ENCODE data around the gene SHC3.

Gene SHC3

DNA sequence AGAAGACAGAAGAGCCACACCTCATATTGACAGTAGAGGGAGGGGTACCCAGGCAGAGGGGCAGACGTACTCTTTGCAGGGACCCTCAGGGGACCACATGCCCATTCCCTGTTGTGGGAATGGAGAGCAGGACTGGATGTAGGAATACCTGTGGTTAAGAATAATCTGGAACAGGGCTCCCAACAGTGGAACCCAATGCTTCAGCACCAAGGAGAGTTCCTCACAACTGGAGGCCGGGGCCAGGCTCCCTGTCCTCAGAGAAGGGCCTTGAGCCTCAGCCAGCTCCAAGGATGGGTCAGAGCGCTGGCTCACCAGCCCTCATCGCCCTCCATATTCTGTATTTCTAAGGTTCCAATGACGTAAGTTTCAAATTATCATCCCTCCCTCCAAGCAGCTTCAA, 7.4 kb upstream of the SHC3 start:
- no peak for DNase-seq

DNA sequence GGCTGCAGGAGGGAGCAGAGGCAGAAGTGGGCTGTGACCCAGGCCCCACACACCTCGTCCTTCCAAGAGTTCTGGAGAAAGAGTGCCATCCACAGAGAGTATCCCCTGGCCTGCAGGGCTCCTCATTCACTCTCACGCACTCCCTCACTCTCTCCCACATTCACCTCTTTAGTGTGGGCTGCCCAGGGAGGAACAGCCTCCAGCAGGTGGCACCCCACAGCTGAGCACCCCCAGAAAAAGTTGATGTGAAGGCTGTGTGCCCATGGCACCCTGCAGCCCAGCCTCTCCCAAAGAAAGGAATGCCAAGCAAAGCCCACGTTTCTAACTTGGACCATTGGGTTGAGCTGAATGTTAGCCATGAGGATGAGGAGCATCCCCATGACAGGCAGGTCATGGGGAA, 4.5 kb upstream of the SHC3 start:
- DNase-seq, result no peak

DNA sequence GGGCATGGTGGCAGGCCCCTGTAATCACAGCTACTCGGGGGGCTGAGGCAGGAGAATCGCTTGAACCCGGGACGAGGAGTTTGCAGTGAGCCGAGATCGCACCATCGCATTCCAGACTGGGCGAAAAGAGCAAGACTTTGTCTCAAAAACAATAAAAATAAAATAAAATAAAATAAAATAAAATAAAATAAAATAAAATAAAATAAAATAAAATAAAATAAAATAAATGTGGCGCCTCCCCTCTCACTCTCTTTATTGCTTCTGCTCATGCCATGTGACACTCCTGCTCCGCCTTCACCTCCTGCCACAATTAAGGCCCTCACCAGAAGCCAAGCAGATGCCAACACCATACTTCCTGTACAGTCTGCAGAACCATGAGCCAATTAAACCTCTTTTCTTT, 3.8 kb upstream of the SHC3 start:
- no peak for DNase-seq

GRCh38 chr9:89179895-89180734, 1.5 kb upstream of the SHC3 start:
- peak; percentile 36 to 38 for DNase-seq

DNA sequence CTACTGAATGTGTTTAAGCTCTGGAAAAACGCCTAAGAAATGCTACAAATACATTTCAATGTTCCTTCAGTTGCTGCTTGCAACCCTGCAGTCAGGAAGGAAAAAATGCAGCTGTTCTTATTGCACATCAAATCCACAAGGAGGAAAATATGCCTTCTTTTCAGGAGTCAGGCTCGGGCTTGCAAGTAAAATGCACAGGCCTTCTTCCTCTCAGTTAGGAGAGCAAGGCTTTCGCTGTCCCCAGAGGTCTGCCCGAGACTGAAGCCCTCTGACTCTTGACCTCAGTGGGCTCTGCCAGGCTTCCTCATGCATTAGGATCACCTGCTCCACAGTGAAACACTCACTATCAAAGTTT, 899 bp upstream of the SHC3 start:
- no peak for DNase-seq

DNA sequence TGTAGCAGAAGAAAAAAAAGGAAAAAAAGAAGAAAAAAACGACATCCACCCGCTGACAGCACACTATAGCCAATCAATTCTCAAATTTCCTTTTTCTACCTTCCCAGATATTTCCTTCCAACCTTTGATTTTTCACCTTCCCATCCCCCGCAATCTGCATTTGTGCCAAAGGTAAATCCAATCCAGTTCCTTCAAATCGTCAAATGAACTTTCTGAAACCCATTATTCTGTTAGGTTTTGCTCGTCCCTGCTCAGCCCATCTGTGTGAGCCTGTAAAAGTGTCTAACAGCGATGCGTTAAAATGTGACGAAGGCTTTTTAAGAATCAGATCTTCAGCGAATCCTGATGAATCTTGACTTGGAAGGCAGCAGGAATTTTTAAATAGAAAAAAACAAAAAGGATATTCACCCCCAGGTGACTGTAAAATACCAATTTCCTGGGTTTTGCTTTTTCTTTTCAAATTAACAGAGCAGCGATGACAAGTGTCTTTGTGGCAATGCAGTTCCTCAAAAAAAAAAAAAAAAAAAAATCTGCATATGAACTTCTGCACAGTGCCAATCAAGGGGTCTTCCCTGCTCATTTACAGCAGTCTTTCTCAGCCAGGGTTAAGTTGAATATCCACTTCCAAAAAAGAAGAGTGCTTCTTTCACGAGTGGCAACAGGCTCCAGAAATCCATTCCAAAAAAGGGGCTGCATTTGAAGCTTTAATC, 367 bp upstream of the SHC3 start:
- DNase-seq, result no peak

DNA sequence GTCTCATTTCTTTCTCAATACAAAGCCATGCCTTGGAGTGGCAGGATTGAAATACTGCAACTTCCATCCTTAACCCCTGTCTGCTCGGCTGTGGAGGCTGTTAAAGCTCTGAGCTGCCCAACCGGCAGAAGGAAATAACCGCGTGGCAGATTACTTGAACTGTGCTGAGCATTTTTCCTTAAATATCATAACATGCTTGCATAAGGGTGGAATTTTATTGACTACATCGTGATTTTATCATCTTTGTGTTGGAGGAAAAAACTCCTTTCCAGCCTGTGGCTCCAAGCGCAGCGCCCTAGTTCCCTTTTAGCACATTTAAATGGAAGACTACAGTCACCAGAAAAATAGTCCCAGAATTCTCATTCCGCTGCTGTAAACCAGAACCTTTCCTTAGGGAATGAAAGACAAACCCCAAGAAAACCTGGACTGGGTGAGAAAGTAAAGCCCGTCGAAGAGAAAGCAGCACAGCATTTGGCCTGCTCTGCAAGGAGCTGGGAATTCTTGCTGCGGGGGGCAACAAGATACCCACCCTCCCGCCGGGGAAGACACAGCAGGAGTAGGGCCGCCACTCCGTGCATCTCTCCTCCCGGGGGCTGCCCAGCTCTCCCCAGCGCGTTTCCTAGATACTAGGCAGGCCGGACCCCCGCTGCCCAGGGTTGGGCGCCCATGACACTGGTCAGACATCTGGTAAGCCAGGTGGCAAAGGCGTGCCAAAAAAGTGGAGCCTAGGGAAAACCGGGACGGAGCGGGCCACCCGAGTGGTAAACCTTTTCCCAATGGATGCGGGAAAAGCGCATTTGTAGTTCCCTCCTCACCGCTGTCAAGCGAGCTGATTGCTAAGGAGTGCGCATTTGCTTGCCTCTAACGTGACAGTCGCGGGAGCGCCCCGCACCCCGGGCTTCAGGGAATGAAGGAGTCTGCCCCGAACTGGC, 1.3 kb downstream of the SHC3 start:
- DNase-seq, result no peak

GRCh38 chr9:89175828-89176261, 2.8 kb downstream of the SHC3 start:
- no peak for DNase-seq

DNA sequence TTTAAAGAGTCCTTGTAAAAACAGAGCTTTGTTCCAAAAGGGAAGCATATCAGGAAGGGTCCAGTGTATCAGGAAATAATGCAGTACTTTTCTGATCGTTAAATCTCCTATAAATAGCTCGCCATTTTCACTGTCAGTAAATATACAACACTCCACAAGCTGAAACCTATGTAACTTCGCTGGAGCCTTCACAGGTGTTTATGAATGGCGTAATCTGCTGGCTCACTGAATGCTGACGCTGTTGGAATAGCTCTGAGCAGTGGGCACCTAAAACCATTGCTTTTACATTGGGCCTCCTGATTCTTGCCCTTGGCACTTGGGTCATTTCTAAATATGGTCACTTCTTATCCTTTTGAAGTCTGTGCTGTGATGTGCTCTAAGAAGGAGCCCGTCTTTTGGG, 4.3 kb downstream of the SHC3 start:
- no peak for DNase-seq

- no peak for DNase-seq
Observed at GRCh38 chr9:89173072-89173471, 5.5 kb downstream of the SHC3 start.

DNA sequence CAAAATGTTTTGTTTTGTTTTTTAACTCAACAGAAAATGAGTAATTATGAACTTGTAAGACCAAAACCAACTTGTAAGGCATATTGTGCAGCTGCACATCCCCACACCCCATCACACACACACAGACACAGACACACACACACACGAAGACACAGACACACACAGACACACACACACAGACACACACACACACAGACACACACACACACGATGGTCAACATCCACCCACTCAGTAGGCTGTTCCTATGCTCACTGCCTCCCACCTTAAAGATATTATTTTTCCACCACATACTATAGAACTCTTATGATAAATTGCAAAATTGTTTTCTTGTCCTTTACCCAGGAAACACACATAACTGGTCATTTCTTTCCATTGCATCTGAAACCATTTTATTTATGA, 6.2 kb downstream of the SHC3 start:
- DNase-seq, result no peak

DNA sequence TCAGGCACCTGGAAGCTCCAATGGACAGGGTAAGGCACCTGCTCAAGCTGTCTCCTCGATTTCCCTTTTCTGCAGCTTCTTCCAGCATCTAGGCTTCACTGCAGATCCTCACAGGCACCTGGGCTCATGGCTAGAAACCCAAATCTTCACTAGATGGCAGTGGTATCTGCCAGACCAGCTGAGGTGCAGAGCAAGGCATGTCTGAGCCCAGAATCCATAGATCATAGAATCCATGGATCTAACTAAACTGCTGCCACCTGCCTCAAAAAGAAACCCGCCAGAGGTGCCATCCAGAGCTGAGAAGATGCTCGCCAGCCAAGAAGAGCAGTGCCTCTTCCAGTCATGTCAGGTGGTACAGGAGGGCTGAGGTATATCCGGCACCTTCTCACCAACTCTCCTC, 6.9 kb downstream of the SHC3 start:
- no peak for DNase-seq

DNA sequence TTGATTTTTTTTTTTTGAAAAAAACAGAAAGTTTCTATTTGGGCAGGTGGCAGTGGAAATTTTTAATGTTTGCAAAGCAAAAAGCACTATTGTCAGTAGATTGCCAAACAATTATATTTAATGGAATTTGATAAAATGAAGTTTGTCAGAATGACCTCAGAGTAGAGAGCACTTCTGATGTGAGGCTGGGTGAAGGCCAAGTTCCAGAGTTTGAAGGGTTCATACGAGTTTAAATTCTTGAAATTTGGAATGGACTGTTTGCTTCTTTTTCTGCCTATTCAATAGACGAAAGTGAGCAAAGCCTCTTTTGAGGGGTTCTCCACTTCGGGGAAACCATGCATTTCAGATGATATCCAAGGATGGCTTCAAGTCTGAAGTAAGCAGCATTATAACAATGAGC, 7.4 kb downstream of the SHC3 start:
- DNase-seq, result no peak

DNA sequence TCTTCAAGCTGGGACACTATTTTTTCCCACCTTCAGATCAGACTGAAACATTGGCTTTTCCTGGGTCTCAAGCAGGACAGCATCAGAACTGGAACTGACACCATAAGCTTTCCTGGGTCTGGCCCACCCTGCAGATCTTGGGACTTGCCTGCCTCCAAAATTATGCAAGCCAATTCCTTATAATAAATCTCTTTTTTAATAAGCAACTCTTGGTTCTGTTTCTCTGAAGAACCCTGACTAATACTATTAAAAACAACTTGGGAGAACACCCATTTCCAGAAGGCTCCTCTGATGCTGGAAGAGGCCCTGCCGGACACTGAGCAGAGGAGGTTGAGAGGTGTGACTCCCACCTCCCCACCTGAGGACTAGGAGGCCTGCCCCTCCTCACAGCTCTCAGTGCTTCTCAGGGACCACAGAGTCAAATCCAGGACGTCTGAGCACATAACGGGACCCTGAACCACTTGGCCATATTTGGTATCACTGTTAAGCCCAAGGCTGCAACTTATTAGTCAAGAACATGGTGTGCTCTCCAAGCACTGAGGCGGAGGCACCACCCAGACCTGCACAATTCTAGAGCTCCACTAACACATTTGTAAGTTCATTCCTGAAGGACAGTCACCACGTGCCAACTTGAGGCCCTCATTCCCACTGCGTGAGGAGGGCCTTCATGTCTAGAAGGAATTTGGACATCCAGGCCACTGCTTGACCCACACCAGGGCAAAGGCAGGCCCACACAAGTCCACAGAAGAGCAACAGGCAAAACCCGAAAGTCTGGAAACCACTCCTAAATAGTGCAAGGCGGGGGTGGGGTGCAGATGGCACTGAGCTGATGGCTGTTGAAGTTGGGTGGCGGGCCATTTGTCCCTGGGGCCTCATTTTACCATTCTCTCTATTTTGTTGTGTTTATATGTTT, 9.5 kb downstream of the SHC3 start:
- no peak for DNase-seq

- no peak for DNase-seq
Observed at GRCh38 chr9:89167788-89168187, 10.8 kb downstream of the SHC3 start.

GRCh38 chr9:89166852-89167251, 11.8 kb downstream of the SHC3 start:
- no peak for DNase-seq

- DNase-seq, result no peak
Observed at GRCh38 chr9:89165880-89166279, 12.7 kb downstream of the SHC3 start.

GRCh38 chr9:89165341-89165740, 13.3 kb downstream of the SHC3 start:
- no peak for DNase-seq

GRCh38 chr9:89161221-89161620, 17.4 kb downstream of the SHC3 start:
- no peak for DNase-seq

DNA sequence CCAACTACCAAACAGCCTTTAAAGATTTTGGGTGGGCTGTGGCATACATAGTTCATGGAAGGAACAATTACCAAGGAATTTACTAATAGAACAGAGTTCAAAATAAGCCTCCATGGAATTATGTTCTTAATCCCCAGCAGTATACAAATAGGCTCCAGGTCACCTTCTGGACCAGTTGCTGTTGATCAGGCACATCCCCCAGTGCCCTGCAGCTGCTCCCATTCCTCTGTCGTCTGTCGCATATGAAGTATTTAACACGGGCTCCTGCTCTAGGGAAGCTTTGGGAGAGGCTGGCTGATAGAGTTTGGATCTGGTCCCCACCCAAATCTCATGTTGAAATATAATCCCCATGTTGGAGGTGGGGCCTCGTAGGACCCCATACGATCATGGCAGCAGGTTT, 17.8 kb downstream of the SHC3 start:
- DNase-seq, result no peak

- peak in 1 of 2 experiments; percentile 51 for DNase-seq
Observed at GRCh38 chr9:89154651-89155336, 23.8 kb downstream of the SHC3 start.

GRCh38 chr9:89154218-89154617, 24.4 kb downstream of the SHC3 start:
- peak in 1 of 2 experiments; percentile 27 for DNase-seq
